Activated T-cell treated with anti-CD3 and anti-CD28 coated beads for 48 hours (primary cell): ENCODE data around the gene CHST1.

ENCODE experiments used
- DNase-seq: peaks from one replicate; pipeline ENCODE4 v3.0.0-alpha.2; 2020; ENCODE audit warnings: low read depth

Gene CHST1

DNA sequence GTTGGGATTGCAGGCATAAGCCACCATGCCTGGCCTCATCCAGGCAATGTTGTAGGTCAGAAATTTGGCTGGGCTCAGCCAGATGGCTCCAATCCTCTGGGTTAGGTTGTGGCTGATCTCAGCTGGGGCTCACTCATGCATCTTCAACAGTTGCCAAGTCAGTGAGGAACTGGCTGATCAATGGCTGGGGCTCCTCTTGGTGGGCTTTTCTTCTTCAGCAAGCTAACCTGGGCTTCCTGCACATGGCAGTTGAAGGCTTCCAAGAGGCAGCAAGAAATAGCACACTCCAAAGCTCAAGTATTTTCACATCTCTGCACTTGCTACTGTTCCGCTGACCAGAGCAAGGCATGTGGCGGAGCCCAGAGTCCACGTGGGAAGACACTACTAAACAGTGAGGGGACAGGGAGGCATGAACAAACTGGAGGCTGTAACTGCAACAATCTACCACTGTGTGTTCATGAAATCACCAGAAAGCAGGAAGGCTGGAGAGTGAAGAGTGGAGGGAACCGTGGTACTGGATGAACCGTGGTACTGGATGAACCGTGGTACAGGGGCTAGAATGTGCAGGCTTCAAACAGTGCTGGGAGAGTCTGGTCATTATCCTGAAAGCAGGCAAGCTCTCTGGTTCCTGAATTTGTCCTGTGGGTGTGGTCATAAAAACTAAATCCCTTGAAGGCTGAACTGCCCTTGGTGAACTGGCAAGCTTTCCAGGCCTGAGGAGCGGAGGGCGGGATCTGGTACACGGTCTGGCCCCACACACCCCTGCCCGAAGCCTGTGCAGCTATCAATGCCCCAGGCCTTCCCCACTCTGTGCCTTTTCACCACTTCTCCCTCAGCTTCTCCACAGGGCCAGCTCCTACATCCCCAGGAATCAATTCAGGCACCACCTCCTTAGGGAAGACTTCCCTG lies 20.2 kb downstream of the CHST1 start:
- DNase-seq: no peak

DNA sequence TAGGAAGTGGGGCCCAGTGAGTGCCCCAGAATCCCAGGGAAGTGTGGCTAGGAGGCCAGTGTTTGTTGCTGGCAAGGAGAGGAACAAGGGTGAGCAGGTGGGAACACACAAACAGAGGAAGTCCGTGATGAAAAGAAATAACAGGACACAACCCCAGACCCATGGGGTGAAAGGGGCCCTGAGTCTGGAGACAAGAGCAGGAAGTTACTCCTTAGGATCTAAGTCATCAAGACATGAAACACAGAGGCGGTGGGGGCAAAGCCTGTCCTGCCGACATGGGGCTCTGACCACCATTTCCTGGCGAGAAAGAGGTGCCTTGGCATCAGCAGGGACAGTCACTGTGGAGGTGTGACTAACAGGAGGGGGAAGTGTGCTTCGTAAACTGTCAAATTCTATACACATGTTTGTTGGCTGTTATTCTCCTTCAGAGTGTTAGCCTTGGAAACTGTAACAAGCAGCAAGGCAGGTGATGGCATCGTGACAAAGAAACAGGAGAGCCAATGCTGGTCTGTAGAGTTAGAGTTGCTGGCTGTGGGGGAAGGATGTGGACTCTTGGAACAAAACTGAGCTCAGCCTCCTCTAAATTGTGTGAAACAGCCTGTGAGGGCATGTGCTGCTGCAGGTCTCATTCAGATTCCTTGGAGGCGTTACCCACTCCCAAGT lies 21.7 kb downstream of the CHST1 start:
- DNase-seq: no peak

DNA sequence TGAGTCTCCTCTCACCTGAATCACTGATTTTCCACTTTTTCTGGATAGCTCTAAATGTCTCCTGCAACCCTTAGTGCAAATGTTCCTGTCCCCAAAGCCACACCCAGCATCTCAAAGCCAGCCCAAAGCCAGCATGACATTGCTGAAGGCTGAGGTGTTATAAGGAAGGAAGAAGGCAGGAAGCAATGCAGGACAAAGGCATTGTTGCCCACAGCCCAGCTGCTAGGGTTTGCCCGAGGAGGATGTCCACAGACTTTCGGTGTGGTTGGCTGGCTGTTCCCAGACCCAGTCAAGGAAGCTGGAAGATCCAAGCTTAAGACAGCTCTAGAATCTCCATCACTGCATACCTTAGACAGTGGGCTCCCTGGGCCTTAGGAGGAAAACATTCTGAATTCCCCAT lies 23.5 kb downstream of the CHST1 start:
- no peak for DNase-seq

DNA sequence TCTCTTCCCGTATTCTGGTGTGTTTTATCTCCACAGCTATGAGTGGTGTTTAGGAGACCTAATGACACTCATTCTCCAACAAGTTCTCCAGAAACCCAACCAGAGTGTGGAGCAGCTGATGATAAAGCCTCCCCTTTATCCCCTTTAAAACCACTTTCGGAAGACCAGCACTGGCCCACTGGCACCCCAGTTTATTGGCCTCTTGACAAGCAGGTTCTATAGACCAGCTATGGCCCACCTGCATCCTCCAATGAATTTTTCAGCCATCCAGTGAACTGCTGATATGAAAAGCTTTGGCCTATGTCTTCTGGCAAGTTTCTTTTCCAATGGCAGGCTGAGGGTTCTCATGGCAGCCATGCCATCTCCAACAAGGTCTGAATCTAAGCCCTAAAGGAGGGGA lies 27.4 kb downstream of the CHST1 start:
- no peak for DNase-seq

DNA sequence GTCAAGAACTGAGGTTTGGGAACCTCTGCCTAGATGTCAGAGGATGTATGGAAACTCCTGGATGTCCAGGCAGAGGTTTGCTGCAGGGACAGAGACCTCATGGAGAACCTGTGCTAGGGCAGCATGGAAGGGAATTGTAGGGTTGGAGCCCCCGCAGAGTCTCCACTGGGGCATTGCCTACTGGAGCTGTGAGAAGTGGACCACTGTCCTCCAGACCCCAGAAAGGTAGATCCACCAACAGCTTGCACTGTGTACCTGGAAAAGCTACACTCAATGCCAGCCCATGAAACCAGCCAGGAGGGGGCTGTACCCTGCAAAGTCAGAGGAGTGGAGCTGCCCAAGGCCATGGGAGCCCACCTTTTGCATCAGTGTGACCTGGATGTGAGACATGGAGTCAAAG lies 29.5 kb downstream of the CHST1 start:
- no peak for DNase-seq

DNA sequence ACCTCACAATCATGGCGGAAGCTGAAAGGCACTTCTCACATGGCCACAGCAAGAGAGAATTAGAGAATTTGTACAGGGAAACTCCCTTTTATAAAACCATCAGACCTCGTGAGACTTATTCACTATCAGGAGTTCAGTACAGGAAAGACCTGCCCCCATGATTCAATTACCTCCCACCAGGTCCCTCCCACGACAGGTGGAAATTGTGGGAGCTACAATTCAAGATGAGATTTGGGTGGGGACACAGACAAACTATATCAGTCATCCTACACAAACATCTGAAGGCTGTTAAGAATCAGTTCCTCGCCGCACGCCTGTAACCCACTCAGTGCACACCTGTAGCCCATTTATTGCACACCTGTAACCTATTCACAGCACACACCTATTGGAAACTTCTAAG lies 39.8 kb downstream of the CHST1 start:
- no peak for DNase-seq

DNA sequence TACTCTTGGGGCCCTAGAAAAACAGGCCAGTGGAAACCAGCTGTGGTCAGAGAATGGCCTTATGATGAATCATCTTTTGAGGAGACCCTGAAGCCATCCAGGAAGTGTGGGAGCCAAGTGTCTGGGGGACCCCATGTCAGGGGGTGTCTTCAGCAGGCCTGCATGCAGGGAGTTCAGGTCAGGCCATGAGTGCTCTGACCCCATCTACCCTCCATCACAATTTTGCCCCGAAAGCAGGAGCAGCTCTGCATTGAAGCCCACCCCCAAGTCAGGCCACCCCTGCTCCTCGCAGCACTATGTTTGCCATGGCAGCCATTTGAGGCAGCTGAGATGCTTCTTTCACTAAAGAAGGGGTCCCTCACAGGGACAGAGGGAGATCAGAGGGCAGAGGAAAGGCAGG lies 41.3 kb downstream of the CHST1 start:
- no peak for DNase-seq

DNA sequence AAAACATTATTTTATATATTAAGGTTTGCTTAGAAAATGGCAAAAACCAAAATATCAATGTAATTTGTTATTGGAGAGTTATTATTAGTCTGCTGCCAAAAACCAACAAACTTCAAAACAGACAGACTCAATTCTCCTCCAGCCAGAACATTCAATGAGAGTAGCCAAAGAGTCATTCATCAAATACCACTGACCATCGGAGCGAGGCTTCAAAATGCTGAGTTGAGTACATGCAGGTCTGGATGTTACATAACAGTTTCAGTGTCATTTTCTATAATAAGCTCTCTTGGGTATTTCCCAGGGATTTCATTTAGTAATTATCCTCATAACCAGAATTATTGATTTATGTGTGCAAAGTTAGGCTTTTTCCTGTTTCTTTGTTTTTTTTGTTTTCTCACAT lies 42.6 kb downstream of the CHST1 start:
- no peak for DNase-seq

DNA sequence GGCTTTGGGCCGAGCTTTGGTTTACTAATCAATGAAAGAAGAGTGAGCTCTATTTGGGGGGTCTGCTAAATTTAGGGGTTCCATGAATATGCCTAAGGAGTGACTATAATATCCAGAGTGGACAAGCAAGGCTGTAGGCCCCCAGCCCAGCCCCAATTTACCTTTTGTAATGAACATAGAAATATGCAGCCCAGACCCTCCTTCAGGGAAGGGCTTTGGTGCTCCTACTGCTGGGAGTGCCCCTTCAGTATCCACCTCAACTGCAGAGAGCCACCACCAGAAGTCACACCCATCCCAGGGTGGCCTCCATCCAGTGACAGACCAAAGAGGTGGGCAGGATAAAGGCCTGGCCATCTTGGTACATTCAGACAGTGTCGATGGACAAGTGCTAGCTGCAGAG lies 43.1 kb downstream of the CHST1 start:
- DNase-seq: no peak

DNA sequence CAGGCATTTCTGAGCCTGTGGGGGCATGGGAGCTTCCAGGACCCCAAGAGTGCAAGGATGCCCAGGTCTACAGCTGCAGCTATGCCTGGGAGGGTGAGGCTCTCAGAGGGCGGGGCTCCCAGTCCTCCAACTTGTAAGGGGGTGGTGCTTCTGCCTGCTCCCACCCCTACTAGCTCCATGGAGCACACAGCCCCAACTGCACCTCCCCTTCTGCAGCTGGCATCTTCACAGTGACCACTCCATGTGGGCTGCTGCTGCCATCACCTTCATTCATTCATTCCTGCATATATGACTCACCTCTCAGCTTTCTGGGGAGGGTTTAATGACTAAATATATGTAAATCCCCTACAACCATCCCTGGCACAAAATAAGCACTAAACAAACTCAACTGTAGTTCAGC lies 43.8 kb downstream of the CHST1 start:
- DNase-seq: no peak

DNA sequence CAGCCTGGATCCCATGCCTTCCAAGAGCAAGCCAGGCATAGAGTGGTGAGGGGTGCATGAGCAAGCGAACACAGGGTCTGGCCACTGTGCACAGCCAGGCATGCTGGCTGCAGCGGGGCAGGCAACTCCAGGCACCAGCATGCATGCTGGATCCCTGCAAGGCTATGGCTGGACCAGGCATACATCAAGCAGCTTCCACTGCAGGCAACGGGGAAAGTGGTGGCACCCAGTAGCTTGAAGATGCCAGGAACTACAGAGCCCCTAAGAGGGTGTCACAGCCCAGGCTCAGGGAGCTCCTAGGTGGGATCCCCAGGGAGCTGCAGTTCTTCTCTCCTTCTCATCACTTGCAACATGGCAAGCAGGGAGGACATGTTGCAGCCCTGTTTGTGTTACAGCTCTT lies 45.2 kb downstream of the CHST1 start:
- DNase-seq: no peak

DNA sequence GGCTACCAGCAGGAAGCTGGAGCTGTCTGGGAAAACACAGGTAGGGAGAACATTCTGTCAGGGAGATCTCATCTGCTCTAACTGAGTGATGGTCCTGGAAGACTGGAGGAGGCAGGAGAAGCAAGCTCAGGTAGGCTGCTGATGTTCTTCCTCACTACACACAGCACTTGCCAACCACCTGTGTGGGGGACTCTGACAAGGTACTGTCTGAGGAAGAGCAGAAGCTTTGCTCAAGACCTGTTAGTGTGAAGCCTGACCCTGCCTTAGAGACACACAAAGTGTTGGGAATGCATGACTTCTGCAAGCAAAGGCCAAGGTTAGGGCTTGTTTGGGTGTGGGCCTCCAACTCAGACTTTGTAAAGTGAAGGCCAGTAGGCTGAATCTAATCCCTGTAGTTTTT lies 46.5 kb downstream of the CHST1 start:
- DNase-seq: no peak

DNA sequence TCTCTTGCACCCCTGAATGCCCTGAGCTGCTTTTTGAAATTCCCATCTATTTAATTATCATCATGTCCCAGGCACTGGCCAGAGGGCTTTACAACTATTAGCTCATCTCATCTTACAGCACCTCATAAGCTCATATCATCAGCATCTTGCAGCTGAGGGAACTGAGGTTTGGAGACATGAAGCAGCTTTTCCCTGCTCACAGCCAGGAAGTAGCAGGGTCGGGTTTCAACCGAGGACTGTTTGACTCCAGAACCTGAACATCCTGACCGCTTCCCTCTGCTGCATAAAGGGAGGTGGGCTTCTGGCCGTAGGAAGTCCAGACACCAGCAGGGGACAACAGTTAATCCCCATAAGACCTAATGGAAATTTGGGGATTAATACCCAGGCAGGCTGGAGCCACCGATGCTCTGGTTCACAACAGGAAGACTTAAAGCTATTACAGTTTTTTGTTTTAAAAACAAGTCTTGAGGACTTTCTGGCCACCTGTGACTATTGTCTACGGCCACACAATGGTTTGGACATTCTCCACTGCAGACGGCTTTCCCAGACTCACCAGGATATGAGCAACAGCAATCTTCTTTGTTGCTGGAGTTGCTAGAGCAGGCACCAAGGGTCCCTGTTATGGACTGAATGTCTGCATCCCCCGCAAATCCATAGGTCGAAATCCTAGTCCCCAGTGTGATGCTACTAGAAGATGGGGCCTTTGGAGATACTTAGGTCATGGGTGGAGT lies 47.4 kb downstream of the CHST1 start:
- DNase-seq: no peak

DNA sequence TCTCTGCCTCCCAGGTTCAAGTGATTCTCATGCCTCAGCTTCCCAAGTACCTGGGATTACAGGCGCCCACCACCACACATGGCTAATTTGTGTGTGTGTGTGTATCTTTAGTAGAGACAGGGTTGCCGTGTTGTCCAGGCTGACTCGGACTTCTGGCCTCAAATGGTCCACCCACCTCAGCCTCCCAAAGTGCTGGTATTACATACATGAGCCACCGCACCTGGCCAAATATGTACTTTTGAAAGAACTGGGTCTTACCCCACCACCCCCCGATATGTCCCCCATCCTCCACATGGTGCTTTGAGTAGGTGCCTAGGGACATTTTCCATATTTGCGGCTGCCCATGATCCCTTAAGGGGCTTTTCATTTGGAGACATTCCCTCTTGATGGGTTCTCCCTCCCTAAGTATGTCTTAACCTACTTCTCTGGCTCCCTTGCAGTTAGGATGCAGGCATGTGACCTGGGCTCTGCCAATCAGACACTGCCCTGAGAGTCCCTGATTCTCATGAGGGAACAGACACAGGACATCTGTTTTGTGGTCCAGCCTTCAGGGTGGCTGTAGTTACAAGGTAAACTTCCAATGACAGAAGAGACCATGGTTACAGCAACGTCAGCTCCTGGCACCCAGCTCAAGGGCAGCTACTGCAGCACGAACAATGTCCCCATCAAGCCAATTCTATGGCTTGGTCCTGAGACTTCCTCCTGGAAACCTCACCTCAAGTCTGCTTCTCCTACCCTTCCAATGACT lies 48.4 kb downstream of the CHST1 start:
- DNase-seq: no peak

DNA sequence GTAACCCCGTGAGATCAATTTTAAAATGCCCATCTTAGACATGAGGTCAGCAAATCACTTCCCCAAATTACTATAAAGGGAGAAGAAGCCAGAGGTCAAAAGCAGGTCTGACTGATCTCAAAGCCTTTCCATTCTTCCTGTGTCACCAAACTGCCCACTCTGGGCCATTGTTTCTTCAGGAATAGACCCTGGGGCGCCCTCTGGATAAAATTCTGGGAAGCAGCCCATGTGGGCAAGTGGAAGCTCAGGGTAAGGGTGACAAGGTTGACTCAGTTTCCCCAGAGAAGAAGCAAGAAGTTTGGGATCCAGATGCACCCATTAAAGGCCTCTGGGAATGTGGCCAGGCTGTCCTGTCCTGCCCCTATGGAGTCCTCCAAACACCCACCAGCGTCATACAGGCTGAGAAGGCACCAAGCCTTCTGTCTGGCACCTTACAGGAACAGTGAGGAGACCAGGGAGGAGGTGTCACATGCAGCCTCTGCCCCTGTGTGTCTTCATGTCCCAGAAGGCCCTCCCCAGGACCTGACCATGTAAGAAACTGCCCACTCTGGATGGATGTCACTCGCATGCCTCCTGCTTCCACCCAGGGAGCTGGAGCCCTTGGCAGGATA lies 50.1 kb downstream of the CHST1 start:
- DNase-seq: no peak

DNA sequence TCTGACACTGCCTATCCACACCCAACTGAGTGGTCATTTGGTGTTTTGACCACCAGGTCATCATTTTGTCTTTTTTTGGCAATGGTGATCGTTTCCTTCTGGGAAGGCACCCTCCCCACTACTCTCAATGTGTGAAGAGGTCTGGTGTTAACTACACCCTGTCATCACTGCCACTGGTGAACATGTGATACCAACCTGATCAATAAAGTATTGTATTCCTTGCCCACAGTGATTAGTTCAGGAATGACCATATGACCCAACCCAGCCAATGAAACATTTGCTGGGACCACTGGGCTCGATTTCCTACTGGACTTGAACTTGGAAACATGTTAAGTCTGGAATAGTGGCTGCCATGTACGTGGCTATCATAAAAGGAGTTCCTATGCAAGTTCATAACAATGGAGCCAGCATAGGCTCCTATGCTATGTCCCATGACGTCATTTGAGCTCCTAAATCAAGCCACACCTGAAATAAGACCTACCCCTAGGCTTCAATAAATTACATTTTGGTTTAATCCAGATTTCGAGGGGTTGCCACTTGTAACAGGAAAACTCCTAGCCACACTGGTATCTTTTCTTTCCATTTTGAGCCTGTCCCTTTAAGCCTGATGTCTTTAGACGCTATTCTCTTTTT lies 51.1 kb downstream of the CHST1 start:
- no peak for DNase-seq

DNA sequence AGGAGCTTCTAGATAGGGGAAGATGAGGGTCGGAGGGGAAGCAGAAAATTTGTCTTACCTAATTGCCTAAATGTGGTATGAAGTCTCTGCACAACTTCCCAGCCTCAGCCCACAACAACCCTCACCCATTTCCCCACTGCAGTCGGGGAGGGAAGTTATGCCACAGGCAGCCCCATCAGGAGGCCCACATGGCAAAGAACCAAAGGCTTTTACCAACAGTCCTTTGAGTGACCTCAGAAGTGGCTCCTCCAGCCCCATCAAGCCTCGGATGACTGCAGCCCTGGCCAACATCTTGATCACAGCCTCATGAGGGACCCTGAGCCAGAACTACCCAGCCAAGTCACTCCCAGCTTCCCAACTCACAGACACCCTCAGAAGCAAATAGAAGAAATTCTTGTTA lies 54.8 kb downstream of the CHST1 start:
- DNase-seq: no peak

DNA sequence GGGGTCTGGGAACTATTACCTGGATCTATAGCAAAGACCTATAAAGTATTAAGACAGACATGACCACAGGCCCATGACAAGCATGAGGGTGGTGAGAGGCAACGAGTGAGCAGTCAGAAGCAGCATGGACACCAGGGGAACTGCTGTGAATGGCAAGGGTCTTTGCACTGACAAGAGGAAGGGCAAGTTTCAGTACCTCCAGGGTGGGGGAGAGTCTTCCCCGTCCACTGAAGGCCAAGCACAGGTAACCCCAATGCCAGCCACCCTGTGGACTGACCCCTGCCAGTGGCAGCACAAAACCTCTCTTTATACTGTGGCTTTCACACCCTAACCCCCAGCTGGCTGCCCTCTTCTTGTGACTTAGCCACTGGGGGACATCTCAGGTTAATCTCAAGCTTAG lies 55.5 kb downstream of the CHST1 start:
- DNase-seq: no peak

DNA sequence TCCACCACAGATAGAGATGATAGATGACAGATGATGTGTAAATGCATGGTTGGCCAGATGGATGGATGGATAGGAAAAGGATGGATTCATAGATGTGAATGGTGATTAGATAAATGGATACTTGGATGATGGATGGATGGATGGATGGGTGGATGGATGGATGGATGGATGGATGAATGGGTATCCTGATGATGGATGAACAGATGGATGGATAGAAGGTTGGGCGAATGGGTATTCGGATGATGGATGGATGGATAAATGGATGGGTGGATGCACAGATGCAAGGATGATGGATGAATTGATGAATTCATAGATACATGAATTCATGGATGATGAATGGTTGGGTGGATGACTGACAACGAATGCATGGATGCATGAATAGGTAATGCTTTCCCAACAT lies 56.1 kb downstream of the CHST1 start:
- no peak for DNase-seq

DNA sequence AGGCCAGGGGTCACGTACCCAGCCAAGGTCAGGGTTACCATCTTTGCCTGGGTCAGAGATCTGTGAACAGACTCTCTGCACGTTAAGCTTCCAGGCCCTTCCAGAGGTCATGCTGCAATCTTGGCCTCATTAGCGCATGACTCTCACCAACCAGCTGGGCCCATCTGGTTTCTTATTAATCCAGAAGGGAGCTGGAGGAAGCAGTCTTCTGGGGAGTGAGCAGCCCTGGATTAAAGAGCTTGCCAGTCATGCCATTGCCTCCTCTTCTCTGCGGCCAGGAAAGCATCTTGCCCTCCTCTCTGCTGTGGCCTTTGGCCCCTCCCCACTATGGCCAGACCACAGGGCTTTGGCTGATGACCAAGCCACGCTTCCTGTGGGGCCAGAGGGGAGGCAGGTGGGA lies 57.4 kb downstream of the CHST1 start:
- no peak for DNase-seq

DNA sequence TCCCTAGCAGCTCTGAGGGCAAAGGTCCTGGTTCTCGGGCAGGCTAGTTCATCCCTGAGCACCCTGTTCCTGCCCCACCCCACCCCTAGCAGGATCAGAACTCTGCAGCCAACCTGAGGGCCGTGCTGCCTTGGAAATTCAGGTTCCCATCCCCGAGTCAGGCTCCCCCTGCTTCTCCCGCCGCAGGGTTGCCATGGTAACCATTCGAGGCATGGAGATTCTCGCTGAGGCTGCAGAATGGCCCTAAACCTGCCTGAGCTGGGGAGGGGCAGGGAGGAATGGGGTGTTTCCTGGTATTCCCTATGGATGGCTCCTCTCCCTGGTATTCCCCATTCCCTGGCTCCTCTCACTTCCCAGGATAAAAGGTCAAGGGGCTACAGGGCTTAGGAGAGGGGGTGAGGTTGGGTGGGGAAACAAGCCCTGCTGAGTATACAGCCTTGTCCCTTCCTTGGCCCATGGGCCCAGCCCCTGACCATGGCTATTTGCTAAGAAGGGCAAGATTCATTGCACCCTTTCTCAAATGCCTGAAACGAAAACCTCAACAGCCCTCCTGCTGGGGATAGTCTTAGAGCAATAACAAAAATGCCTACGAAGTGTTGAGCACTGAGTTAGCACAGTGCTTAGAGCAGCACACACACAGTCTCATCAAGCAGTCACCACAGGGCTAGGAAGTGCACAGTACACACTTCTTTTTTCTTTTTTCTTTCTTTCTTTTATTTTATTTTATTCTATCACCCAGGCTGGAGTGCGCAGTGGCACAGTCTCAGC lies 58.7 kb downstream of the CHST1 start:
- no peak for DNase-seq
